Esophagus squamous epithelium (tissue), 4 donors: Measurements from ENCODE around the gene SMYD3.

Experiments
- POLR2A ChIP-seq, 4 donors: fragments of 450-650 bp; IDR thresholded peaks; one replicate each; pipeline ENCODE4 v1.6.1; 2017; ENCODE audit warnings: antibody characterized with exemption in 4 of 4, mild to moderate bottlenecking in 4 of 4, moderate library complexity in 3 of 4
- TF ChIP-seq, protein P1 (sequence below), 6 experiments: fragments of 450-650 bp in 4 of 6; fragments of 200-600 bp in 2 of 6; sonication (generic) in 2 of 6; IDR thresholded peaks; one replicate each; pipeline ENCODE4 v1.5.1; 2016 to 2019; ENCODE audit warnings: antibody characterized with exemption in 6 of 6, mild to moderate bottlenecking in 4 of 6, moderate library complexity in 4 of 6

DNA sequence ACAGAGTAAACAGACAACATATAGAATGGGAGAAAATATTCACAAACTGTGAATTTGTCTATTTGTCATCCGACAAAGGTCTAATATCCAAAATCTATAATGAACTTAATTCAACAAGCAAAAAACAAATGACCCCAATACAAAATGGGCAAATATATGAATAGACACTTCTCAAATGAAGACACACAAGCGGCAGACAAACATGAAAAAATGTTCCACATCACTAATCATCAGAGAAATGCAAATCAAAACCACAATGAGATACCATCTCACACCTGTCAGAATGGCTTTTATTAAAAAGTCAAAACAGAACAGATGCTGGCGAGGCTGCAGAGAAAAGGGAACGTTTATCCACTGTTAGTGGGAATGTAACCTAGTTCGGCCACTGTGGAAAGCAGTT is 72.7 kb downstream of the SMYD3 start:
- TF ChIP-seq, protein P1, sequence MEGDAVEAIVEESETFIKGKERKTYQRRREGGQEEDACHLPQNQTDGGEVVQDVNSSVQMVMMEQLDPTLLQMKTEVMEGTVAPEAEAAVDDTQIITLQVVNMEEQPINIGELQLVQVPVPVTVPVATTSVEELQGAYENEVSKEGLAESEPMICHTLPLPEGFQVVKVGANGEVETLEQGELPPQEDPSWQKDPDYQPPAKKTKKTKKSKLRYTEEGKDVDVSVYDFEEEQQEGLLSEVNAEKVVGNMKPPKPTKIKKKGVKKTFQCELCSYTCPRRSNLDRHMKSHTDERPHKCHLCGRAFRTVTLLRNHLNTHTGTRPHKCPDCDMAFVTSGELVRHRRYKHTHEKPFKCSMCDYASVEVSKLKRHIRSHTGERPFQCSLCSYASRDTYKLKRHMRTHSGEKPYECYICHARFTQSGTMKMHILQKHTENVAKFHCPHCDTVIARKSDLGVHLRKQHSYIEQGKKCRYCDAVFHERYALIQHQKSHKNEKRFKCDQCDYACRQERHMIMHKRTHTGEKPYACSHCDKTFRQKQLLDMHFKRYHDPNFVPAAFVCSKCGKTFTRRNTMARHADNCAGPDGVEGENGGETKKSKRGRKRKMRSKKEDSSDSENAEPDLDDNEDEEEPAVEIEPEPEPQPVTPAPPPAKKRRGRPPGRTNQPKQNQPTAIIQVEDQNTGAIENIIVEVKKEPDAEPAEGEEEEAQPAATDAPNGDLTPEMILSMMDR (IDR thresholded peaks at IDR 0.05): no peak
- no peak for TF ChIP-seq POLR2A (IDR thresholded peaks at IDR 0.05)
